ENCODE data around the gene CDH23. TPM values are rescaled to one million over a fixed set of nuclear protein-coding genes. Genes with fewer than 3 reads are reported as not detected.
A peak's percentile ranks its signal among the peaks of the same experiment; 100 is the strongest.

Gene CDH23
- total RNA-seq, 4 donors from 2014 or later, result 0.72 to 4.1 (median 2.2) TPM

DNA sequence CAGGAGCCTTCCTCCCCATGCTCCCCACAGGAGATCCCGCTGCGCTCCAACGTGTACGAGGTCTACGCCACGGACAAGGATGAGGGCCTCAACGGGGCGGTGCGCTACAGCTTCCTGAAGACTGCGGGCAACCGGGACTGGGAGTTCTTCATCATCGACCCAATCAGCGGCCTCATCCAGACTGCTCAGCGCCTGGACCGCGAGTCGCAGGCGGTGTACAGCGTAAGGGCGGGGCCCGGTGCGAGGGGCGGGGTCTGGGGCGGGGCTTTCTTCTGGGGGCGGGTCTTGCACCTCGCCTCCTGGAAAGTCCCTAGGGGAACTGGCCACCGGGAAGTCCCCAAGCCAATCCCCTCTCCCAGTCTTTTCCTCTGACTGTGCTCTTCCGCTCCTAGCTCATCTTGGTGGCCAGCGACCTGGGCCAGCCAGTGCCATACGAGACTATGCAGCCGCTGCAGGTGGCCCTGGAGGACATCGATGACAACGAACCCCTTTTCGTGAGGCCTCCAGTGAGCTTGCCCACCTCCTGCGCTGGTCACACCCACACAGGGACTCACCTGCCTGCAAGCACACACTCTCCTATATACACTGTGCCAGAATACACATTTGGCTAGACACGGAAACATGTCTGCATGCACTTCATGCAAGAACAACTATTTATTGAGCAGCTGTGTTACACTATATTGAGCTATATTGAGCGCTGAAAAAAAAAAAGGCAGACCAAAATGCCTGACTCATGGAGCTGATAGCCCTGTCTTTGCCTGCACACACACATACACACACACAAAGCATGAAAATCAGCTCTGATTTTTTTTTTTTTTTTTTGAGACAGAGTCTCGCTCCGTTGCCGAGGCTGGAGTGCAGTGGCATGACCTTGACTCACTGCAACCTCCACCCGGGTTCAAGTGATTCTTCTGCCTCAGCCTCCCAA, 409.3 kb downstream of the CDH23 start:
- Histone ChIP-seq H3K36me3 (no peaks in the 10 kb centered on the region), H3K27ac (no peak overlapping the region), H3K4me1 (peaks cover 6% of the 10 kb centered on the region), H3K4me3 (no peak overlapping the region), H3K27me3 (no peaks in the 10 kb centered on the region), H3K9me3 (no peaks in the 10 kb centered on the region)
- TF ChIP-seq, protein P1, sequence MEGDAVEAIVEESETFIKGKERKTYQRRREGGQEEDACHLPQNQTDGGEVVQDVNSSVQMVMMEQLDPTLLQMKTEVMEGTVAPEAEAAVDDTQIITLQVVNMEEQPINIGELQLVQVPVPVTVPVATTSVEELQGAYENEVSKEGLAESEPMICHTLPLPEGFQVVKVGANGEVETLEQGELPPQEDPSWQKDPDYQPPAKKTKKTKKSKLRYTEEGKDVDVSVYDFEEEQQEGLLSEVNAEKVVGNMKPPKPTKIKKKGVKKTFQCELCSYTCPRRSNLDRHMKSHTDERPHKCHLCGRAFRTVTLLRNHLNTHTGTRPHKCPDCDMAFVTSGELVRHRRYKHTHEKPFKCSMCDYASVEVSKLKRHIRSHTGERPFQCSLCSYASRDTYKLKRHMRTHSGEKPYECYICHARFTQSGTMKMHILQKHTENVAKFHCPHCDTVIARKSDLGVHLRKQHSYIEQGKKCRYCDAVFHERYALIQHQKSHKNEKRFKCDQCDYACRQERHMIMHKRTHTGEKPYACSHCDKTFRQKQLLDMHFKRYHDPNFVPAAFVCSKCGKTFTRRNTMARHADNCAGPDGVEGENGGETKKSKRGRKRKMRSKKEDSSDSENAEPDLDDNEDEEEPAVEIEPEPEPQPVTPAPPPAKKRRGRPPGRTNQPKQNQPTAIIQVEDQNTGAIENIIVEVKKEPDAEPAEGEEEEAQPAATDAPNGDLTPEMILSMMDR (IDR thresholded peaks at IDR 0.05), result no peak
- TF ChIP-seq EP300 (IDR thresholded peaks at IDR 0.05) (no peak), POLR2AphosphoS5 (IDR thresholded peaks at IDR 0.05) (no peak), POLR2A (IDR thresholded peaks at IDR 0.05) (no peak)
- DNase-seq (ENCODE audit: low spot score in 2 of 2), result peak in 1 of 2 donors; percentile 80
- WGBS, result 49% methylated on average over 11 of the region's 41 CpGs

- no peak for TF ChIP-seq POLR2AphosphoS5 (IDR thresholded peaks at IDR 0.05)
- TF ChIP-seq EP300 (IDR thresholded peaks at IDR 0.05), result no peak
- TF ChIP-seq, protein P1 (IDR thresholded peaks at IDR 0.05), result no peak
- TF ChIP-seq POLR2A (IDR thresholded peaks at IDR 0.05), result no peak
- Histone ChIP-seq H3K9me3 (no peaks in the 10 kb centered on the region), H3K27ac (no peak overlapping the region), H3K36me3 (no peaks in the 10 kb centered on the region), H3K4me3 (no peak overlapping the region), H3K27me3 (no peaks in the 10 kb centered on the region), H3K4me1 (peaks cover 6% of the 10 kb centered on the region)
- no peak for DNase-seq (ENCODE audit: low spot score in 2 of 2)
- WGBS, result 92% methylated on average over 17 of the region's 23 CpGs
These were observed 410.2 kb downstream of the CDH23 start for GRCh38 chr10:71806704-71807556.

DNA sequence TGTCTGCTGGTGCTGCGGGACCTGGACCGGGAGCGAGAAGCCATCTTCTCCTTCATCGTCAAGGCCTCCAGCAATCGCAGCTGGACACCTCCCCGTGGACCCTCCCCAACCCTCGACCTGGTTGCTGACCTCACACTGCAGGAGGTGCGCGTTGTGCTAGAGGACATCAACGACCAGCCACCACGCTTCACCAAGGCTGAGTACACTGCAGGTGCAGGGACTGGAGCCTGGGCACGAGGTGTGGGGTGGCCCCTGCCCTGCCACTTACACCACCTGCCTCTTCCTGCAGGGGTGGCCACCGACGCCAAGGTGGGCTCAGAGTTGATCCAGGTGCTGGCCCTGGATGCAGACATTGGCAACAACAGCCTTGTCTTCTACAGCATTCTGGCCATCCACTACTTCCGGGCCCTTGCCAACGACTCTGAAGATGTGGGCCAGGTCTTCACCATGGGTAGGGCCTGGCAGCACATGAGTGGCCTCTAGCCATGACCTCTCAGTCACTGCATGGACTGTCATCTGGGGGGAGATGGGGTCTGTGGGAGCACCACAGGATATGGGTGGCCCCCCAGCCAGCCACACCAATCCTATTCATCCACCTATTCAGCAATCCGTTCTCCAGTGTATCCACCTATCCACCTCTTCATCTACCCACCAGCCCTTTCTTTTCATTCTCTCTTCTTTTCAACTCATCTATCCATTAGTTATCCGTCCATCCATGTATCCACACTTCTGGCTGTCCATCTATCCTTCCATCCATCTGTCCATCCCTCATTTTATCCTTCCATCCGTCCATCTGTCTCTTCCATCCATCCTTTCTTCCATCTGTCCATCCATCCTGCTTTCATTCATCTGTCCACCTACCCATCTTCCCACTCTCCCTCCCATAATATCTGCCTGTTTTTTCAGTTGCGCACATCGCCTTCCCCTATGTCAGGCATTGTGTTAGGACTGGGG, 411.1 kb downstream of the CDH23 start:
- TF ChIP-seq POLR2AphosphoS5 (IDR thresholded peaks at IDR 0.05), result no peak
- TF ChIP-seq POLR2A (IDR thresholded peaks at IDR 0.05), result no peak
- TF ChIP-seq EP300 (IDR thresholded peaks at IDR 0.05), result no peak
- TF ChIP-seq, protein P1 (IDR thresholded peaks at IDR 0.05), result no peak
- H3K4me3 ChIP-seq, result no peak overlapping the region
- WGBS, result 96% methylated on average over 19 of the region's 21 CpGs
- H3K4me1 ChIP-seq, result peaks cover 6% of the 10 kb centered on the region
- H3K27ac ChIP-seq, result no peak overlapping the region
- no peaks in the 10 kb centered on the region for H3K36me3 ChIP-seq
- H3K27me3 ChIP-seq, result no peaks in the 10 kb centered on the region
- DNase-seq (ENCODE audit: low spot score in 2 of 2), result peak in 1 of 2 donors; percentile 74
- H3K9me3 ChIP-seq, result no peaks in the 10 kb centered on the region

GRCh38 chr10:71809628-71810027, 412.9 kb downstream of the CDH23 start:
- H3K27ac ChIP-seq, result no peak overlapping the region
- no peaks in the 10 kb centered on the region for H3K36me3 ChIP-seq
- no peak for DNase-seq (ENCODE audit: low spot score in 2 of 2)
- peaks cover 6% of the 10 kb centered on the region for H3K4me1 ChIP-seq
- H3K4me3 ChIP-seq, result no peak overlapping the region
- H3K27me3 ChIP-seq, result no peaks in the 10 kb centered on the region
- no peaks in the 10 kb centered on the region for H3K9me3 ChIP-seq
- TF ChIP-seq EP300 (IDR thresholded peaks at IDR 0.05) (no peak), POLR2A (IDR thresholded peaks at IDR 0.05) (no peak), POLR2AphosphoS5 (IDR thresholded peaks at IDR 0.05) (no peak)
- TF ChIP-seq, protein P1 (IDR thresholded peaks at IDR 0.05), result no peak
- WGBS, result 92% methylated on average over 24 of the region's 25 CpGs

All from suprapubic skin (tissue), 4 donors.